Nucleus accumbens (tissue), 56 donors: ENCODE data around the gene ACTN2.

Experiments used
- DNase-seq, 56 donors: peaks; one replicate each; lab custom pipeline; 2025; lab: John Stamatoyannopoulos, UW

The ACTN2 gene

GRCh38 chr1:236812334-236813030 is 126.2 kb downstream of the ACTN2 start:
- no peak for DNase-seq
